K562 (cell line): ENCODE results near the gene DHDH. TPM values are rescaled to one million over a fixed set of nuclear protein-coding genes. Genes with fewer than 3 reads are reported as not detected.

Experiments used
- EGR1 ChIP-seq: fragments of 450-650 bp; conservative IDR thresholded peaks from 2 replicates; pipeline ENCODE4 v1.6.1; 2017; ENCODE audit warnings: mild to moderate bottlenecking
- EWSR1 ChIP-seq: fragments of 450-650 bp; IDR thresholded peaks from 2 replicates; pipeline ENCODE4 v1.6.1; 2018; ENCODE audit warnings: borderline replicate concordance, mild to moderate bottlenecking, low read depth, moderate library complexity; ENCODE audit not compliant: partially characterized antibody
- HNRNPK ChIP-seq: fragments of 200-400 bp; formaldehyde crosslinking; IDR thresholded peaks from one replicate; pipeline ENCODE4 v1.6.1; 2018; ENCODE audit warnings: mild to moderate bottlenecking, low read depth, low read length; ENCODE audit not compliant: poor library complexity, severe bottlenecking
- MAFK ChIP-seq: IDR thresholded peaks from 2 replicates; pipeline ENCODE4 v1.6.1; 2011; ENCODE audit warnings: low read length, improper control_type of control experiment
- NFE2L1 ChIP-seq: fragments of 450-650 bp; IDR thresholded peaks from 2 replicates; pipeline ENCODE4 v1.6.1; 2016; ENCODE audit warnings: missing genetic modification characterization, low read depth, mild to moderate bottlenecking, missing compliant biosample characterization, moderate library complexity, borderline replicate concordance
- NR2C2 ChIP-seq, 2 experiments: fragments of 200-800 bp in 1 of 2; sonication (Bioruptor generic) in 1 of 2; sonication (generic) in 1 of 2; formaldehyde crosslinking in 1 of 2; IDR thresholded peaks; 2 replicates each; pipeline versions ENCODE4 v1.6.1 to v1.8.0; 2016 to 2022; ENCODE audit warnings: mild to moderate bottlenecking in 1 of 2, missing compliant biosample characterization in 1 of 2, missing genetic modification characterization in 1 of 2, missing genetic modification reagents in 1 of 2
- NR4A1 ChIP-seq, 2 experiments: fragments of 250-450 bp in 1 of 2; fragments of 450-650 bp in 1 of 2; sonication (Bioruptor Pico) in 1 of 2; IDR thresholded peaks; 2 replicates each; pipeline versions ENCODE4 v1.4.0 to v1.6.1; 2016 to 2020; ENCODE audit warnings: mild to moderate bottlenecking in 2 of 2, missing compliant biosample characterization in 1 of 2, missing genetic modification characterization in 1 of 2, moderate library complexity in 1 of 2
- RB1 ChIP-seq: fragments of 450-650 bp; IDR thresholded peaks from 2 replicates; pipeline ENCODE4 v1.6.1; 2017; ENCODE audit warnings: low read depth, mild to moderate bottlenecking
- SAFB2 ChIP-seq: fragments of 200-400 bp; formaldehyde crosslinking; IDR thresholded peaks from 2 replicates; pipeline ENCODE4 v1.6.1; 2018; ENCODE audit warnings: borderline replicate concordance, low read length, low read depth, moderate library complexity; ENCODE audit not compliant: severe bottlenecking
- SIN3B ChIP-seq: fragments of 450-650 bp; IDR thresholded peaks from 2 replicates; pipeline ENCODE4 v1.6.1; 2017; ENCODE audit warnings: low read depth, mild to moderate bottlenecking, moderate library complexity
- TAF7 ChIP-seq: fragments of 450-650 bp; IDR thresholded peaks from 2 replicates; pipeline ENCODE4 v1.6.1; 2016; ENCODE audit warnings: missing genetic modification characterization, missing compliant biosample characterization
- ZC3H11A ChIP-seq: IDR thresholded peaks from 2 replicates; pipeline ENCODE4 v1.6.1; 2012; ENCODE audit warnings: low read depth, low read length, improper control_type of control experiment
- ZSCAN29 ChIP-seq: fragments of 450-650 bp; IDR thresholded peaks from 2 replicates; pipeline ENCODE4 v1.6.1; 2017
- polyA plus RNA-seq, 8 experiments: library from polyadenylated mRNA; depleted of rRNA in 4 of 8; stranded (reverse) in 5 of 8; unstranded in 3 of 8; fragments of >200 nt; fragmentation: Nextera tagmentation in 2 of 8; fragmentation: Illumina TruSeq in 1 of 8; extraction: Ambion mirVana in 2 of 8; extraction: Trizol in 1 of 8; gene quantifications; 2 replicates each; pipeline versions ENCODE4 v1.2.1 to v1.2.3, GENCODE V29; 2011 to 2014; ENCODE audit warnings: inconsistent platforms in 1 of 8, missing spikeins in 1 of 8
- total RNA-seq, 7 experiments: library from RNA; depleted of rRNA in 6 of 7; stranded (reverse); fragments of >200 nt in 6 of 7; fragmentation: Illumina TruSeq in 2 of 7; extraction: Trizol in 2 of 7; gene quantifications; 2 replicates each; pipeline versions ENCODE4 v1.2.1 to v1.2.3, GENCODE V29; 2011 to 2021; ENCODE audit warnings: low replicate concordance in 1 of 7
- TF ChIP-seq, protein P1 (sequence below): sonication (generic); formaldehyde crosslinking; IDR thresholded peaks from 2 replicates; pipeline ENCODE4 v1.8.0; 2022; ENCODE audit warnings: mild to moderate bottlenecking, missing genetic modification reagents
- TF ChIP-seq, protein P2 (sequence below): fragments of 200-600 bp; sonication (generic); IDR thresholded peaks from one replicate; pipeline ENCODE4 v1.6.1; 2012; ENCODE audit warnings: mild to moderate bottlenecking, low read depth, low read length, inconsistent platforms

DHDH gene
- total and polyA plus RNA-seq, 9 of the 15 experiments (the other 6 are each of a cell fraction or from before 2014, with no cell fraction given) = 0.37 to 1.9 (median 0.87) TPM

DNA sequence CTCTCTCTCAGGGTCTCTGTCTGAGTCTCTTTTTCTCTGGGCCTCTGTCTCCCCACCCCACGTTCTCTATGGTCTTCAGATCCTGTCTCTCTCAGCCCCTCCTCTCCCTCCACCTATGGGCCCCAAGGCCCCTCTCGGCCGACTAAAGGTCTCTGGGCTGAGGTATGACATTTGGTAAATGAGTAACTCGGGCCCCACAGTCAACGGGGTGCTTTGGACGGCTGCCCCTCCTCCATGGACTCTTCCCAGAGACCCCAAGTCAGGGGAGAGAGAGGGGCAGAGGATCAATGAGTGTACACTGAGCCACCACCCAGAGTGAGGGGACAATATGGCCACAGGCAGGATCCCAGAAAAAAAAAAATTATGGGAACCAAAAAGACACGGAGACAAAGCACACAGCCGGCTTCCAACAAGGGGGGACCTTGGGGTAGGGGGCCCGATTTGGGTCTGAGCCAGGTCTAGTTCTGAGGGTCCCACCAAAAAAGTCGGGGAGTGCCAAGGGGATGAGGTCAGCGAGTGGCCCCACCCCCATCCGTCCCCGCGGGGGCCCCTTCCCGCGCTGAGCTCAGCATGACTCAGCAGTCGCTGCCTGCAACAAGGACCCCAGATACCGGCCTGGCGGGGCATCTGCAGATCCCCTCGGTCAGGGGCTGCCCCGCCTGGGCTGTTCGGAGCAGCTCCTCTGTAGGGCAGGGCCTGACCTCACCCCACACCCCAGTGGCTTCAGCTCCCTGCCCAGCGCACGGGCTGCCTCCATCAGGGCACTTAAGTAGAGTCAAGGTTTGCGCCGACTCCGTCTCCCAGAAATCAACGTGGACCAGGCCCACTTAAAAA is 30.1 kb downstream of the DHDH start (continued):
- TF ChIP-seq, protein P1, sequence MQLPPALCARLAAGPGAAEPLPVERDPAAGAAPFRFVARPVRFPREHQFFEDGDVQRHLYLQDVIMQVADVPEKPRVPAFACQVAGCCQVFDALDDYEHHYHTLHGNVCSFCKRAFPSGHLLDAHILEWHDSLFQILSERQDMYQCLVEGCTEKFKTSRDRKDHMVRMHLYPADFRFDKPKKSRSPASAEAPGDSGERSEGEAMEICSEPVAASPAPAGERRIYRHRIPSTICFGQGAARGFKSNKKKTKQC (CRISPR knock-in tag) = 0 out of 2 replicates have a peak, but pooled peaks have one; percentile 16
- TF ChIP-seq HNRNPK (no peak), TAF7 (tag) (peak; percentile 15), RB1 (peak; percentile 85), SIN3B (no peak; the same call in 1 of the 2 replicates), NR2C2 (CRISPR knock-in tag; IDR thresholded peaks at IDR 0.05) (no peak), NR2C2 (tag; IDR thresholded peaks at IDR 0.05) (peak; percentile 63), EWSR1 (no peak), SAFB2 (no peak), EGR1 (peak; percentile 35), MAFK (peak; percentile 98), ZC3H11A (no peak), NFE2L1 (tag) (peak; percentile 89), NR4A1 (CRISPR knock-in tag; IDR thresholded peaks at IDR 0.05) (0 out of 2 replicates have a peak, but pooled peaks have one; percentile 7), NR4A1 (tag; IDR thresholded peaks at IDR 0.05) (peak; percentile 94), ZSCAN29 (no peak)
- TF ChIP-seq, protein P2, sequence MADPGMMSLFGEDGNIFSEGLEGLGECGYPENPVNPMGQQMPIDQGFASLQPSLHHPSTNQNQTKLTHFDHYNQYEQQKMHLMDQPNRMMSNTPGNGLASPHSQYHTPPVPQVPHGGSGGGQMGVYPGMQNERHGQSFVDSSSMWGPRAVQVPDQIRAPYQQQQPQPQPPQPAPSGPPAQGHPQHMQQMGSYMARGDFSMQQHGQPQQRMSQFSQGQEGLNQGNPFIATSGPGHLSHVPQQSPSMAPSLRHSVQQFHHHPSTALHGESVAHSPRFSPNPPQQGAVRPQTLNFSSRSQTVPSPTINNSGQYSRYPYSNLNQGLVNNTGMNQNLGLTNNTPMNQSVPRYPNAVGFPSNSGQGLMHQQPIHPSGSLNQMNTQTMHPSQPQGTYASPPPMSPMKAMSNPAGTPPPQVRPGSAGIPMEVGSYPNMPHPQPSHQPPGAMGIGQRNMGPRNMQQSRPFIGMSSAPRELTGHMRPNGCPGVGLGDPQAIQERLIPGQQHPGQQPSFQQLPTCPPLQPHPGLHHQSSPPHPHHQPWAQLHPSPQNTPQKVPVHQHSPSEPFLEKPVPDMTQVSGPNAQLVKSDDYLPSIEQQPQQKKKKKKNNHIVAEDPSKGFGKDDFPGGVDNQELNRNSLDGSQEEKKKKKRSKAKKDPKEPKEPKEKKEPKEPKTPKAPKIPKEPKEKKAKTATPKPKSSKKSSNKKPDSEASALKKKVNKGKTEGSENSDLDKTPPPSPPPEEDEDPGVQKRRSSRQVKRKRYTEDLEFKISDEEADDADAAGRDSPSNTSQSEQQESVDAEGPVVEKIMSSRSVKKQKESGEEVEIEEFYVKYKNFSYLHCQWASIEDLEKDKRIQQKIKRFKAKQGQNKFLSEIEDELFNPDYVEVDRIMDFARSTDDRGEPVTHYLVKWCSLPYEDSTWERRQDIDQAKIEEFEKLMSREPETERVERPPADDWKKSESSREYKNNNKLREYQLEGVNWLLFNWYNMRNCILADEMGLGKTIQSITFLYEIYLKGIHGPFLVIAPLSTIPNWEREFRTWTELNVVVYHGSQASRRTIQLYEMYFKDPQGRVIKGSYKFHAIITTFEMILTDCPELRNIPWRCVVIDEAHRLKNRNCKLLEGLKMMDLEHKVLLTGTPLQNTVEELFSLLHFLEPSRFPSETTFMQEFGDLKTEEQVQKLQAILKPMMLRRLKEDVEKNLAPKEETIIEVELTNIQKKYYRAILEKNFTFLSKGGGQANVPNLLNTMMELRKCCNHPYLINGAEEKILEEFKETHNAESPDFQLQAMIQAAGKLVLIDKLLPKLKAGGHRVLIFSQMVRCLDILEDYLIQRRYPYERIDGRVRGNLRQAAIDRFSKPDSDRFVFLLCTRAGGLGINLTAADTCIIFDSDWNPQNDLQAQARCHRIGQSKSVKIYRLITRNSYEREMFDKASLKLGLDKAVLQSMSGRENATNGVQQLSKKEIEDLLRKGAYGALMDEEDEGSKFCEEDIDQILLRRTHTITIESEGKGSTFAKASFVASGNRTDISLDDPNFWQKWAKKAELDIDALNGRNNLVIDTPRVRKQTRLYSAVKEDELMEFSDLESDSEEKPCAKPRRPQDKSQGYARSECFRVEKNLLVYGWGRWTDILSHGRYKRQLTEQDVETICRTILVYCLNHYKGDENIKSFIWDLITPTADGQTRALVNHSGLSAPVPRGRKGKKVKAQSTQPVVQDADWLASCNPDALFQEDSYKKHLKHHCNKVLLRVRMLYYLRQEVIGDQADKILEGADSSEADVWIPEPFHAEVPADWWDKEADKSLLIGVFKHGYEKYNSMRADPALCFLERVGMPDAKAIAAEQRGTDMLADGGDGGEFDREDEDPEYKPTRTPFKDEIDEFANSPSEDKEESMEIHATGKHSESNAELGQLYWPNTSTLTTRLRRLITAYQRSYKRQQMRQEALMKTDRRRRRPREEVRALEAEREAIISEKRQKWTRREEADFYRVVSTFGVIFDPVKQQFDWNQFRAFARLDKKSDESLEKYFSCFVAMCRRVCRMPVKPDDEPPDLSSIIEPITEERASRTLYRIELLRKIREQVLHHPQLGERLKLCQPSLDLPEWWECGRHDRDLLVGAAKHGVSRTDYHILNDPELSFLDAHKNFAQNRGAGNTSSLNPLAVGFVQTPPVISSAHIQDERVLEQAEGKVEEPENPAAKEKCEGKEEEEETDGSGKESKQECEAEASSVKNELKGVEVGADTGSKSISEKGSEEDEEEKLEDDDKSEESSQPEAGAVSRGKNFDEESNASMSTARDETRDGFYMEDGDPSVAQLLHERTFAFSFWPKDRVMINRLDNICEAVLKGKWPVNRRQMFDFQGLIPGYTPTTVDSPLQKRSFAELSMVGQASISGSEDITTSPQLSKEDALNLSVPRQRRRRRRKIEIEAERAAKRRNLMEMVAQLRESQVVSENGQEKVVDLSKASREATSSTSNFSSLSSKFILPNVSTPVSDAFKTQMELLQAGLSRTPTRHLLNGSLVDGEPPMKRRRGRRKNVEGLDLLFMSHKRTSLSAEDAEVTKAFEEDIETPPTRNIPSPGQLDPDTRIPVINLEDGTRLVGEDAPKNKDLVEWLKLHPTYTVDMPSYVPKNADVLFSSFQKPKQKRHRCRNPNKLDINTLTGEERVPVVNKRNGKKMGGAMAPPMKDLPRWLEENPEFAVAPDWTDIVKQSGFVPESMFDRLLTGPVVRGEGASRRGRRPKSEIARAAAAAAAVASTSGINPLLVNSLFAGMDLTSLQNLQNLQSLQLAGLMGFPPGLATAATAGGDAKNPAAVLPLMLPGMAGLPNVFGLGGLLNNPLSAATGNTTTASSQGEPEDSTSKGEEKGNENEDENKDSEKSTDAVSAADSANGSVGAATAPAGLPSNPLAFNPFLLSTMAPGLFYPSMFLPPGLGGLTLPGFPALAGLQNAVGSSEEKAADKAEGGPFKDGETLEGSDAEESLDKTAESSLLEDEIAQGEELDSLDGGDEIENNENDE = no peak
